RPMI8226 (cell line): Measurements from ENCODE around the gene WNT1.

ENCODE experiments used
- DNase-seq: peaks from one replicate; pipeline ENCODE4 v3.0.0-alpha.2; 2015

The WNT1 gene

DNA sequence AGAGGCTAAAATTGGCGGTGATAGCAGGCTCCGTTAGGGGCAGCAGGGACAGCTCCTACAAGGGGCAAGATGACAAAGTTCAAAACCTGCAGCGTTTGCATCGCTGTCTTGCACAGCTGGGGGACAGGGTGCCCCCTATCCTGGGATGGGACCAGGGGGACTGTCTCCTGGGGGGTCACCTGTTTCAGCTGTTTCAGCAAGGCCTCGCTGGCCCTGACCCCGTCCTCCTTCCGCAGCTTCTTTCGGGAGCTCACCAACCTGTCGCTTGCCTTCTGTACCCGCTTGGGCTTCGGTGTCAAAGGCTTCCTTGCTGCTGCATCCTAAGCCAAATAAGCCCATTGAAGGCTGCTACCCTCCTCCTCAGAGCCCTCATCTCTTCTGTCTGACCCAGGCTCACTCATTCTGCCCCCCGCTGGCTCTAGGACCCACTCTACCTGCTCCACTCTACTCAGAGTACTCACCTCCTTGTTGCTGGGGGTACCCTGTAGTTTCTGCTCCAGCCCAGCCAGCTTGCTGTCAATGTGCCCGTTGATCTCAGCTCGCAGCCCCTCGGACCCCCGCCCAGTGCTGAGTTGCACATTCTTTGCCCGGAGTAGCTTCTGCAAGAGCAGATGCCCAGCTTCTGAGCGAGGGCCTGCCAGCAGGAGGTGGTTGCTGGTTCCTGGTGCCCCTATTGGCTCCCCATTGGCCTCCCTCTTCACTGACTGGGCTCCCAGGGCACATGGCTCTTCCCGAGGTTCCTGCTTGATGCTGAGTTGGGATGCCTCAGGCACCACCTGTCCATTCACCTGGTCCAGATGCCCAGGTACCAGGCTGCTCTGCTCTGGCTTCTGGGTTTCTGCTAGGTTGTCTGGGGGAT, 52.8 kb downstream of the WNT1 start:
- DNase-seq, result no peak

DNA sequence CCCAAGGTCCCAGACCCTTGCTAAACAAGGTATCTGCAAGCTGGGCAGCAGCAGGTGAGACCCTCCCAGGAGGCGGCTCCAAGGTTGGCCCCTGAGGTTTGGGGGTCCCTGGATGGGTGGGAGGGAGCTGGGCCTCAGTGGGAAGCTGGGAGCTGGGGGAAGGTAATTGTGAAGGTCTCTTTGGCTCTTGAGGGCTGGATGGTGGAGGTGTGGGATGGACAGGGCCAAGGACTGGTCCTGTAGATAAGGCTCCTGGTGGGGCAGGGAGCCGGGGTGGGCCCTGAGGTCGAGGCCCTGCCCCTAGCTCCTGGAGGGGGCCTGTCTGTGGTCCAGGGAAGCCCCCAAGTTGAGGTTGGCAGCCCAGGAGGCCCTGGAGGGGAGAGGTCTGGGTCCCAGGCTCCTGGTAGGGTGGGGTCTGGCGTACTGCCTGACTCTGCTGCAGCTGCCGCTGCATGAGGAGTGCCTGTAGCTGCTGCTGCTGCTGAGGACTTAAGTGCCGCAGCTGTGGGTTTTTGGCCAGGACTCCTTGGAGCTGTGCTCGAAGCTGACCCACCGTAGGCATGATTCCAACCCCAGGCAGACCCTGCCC, 53.5 kb downstream of the WNT1 start:
- no peak for DNase-seq
